ENCODE results near the gene LYZ.

DNA sequence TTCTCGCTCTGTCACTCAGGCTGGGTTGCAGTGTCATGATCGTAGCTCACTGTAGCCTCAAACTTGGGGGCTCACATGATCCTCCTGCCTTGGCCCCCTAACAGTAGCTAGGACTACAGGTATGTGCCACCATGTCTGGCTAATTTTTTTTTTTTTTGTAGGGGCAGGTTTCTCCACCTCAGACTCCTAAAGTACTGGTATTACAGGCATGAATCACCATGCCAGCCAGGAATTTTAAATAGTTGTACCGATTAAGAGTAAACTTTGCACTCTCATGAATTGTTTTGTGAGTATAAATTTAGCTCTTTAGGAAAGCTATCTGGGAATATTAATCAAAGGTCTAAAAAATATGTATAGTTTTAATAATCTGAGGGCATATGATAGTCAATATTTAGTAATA is 36.9 kb downstream of the LYZ start:
- TF ChIP-seq, protein P1, sequence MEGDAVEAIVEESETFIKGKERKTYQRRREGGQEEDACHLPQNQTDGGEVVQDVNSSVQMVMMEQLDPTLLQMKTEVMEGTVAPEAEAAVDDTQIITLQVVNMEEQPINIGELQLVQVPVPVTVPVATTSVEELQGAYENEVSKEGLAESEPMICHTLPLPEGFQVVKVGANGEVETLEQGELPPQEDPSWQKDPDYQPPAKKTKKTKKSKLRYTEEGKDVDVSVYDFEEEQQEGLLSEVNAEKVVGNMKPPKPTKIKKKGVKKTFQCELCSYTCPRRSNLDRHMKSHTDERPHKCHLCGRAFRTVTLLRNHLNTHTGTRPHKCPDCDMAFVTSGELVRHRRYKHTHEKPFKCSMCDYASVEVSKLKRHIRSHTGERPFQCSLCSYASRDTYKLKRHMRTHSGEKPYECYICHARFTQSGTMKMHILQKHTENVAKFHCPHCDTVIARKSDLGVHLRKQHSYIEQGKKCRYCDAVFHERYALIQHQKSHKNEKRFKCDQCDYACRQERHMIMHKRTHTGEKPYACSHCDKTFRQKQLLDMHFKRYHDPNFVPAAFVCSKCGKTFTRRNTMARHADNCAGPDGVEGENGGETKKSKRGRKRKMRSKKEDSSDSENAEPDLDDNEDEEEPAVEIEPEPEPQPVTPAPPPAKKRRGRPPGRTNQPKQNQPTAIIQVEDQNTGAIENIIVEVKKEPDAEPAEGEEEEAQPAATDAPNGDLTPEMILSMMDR (IDR thresholded peaks at IDR 0.05), result no peak
- no peak for TF ChIP-seq POLR2A (IDR thresholded peaks at IDR 0.05)

Measured in body of pancreas (tissue), 4 donors.